ENCODE results near the gene TERB2. TPM values are rescaled to one million over a fixed set of nuclear protein-coding genes. Genes with fewer than 3 reads are reported as not detected.
"Not testable (repeated sequence)": the region's sequence is repeated elsewhere in the genome, so short reads cannot be mapped to it uniquely, and the experiment has no call there.

Gene TERB2
- total RNA-seq, 2 donors from 2014 or later = not detected

GRCh38 chr15:45015114-45015513 lies 58.6 kb downstream of the TERB2 start:
- not testable (repeated sequence) for H3K9me3 Mint-ChIP-seq; H3K27ac Mint-ChIP-seq; H3K4me1 Mint-ChIP-seq (ENCODE audit: low read depth); H3K36me3 Mint-ChIP-seq (ENCODE audit: insufficient read depth in 2 of 2); ATAC-seq (replicated peaks in 1 of 2); H3K4me3 Mint-ChIP-seq; DNase-seq
- H3K27me3 Mint-ChIP-seq (ENCODE audit: low read depth) = peaks cover 40% of the 10 kb centered on the region

DNA sequence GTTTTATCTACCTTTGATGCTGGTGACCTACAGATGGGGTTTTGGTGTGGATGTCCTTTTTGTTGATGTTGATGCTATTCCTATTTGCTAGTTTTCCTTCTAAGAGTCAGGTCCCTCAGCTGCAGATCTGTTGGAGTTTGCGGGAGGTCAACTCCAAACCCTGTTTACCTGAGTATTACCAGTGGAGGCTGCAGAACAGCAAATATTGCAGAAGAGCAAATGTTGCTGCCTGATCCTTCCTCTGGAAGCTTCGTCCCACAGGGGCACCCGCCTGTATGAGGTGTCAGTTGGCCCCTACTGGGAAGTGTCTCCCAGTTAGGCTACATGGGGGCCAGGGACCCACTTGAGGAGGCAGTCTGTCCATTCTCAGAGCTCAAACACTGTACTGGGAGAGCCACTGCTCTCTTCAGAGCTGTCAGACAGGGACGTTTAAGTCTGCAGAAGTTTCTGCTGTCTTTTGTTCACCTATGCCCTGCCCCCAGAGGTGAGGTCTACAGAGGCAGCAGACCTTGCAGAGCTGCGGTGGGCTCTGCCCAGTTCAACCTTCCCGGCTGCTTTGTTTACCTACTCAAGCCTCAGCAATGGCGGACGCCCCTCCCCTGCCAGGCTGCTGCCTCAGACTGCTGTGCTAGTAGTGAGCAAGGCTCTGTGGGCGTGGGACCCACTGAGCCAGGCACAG lies 63.9 kb downstream of the TERB2 start:
- not testable (repeated sequence) for H3K4me3 Mint-ChIP-seq; H3K36me3 Mint-ChIP-seq (ENCODE audit: insufficient read depth in 2 of 2); H3K27ac Mint-ChIP-seq; H3K9me3 Mint-ChIP-seq; ATAC-seq (replicated peaks in 1 of 2); DNase-seq
- peaks cover 18% of the 10 kb centered on the region for H3K4me1 Mint-ChIP-seq (ENCODE audit: low read depth)
- peaks cover 41% of the 10 kb centered on the region for H3K27me3 Mint-ChIP-seq (ENCODE audit: low read depth)

- peaks cover 36% of the 10 kb centered on the region for H3K27me3 Mint-ChIP-seq (ENCODE audit: low read depth)
- not testable (repeated sequence) for DNase-seq; ATAC-seq (replicated peaks in 1 of 2); H3K4me3 Mint-ChIP-seq; H3K36me3 Mint-ChIP-seq (ENCODE audit: insufficient read depth in 2 of 2); H3K9me3 Mint-ChIP-seq; H3K27ac Mint-ChIP-seq
- H3K4me1 Mint-ChIP-seq (ENCODE audit: low read depth) = peaks cover 23% of the 10 kb centered on the region
Observed at GRCh38 chr15:45020901-45021259, 64.4 kb downstream of the TERB2 start.

DNA sequence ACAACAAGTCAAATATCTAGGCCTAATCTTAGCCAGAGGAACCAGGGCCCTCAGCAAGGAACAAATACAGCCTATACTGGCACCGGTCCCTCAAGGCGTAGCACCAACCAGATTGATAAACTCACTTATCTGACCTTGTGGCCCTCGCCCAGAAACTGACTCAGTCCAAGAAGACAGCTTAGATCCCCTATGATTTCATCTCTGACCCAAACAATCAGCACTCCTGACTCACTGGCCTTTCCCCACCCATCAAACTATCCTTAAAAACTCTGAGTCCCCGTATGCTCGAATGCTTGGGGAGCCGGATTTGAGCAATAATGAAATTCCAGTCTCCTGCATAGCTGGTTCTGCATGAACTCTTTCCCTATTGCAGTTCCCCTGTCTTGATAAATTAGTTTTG lies 64.9 kb downstream of the TERB2 start:
- H3K4me1 Mint-ChIP-seq (ENCODE audit: low read depth) = peaks cover 23% of the 10 kb centered on the region
- no peaks in the 10 kb centered on the region for H3K36me3 Mint-ChIP-seq (ENCODE audit: insufficient read depth in 2 of 2)
- no peak for ATAC-seq (replicated peaks in 1 of 2)
- peaks cover 31% of the 10 kb centered on the region for H3K27me3 Mint-ChIP-seq (ENCODE audit: low read depth)
- H3K27ac Mint-ChIP-seq = no peak overlapping the region
- peak overlapping the region; percentile 8 to 10 for H3K4me3 Mint-ChIP-seq
- DNase-seq = no peak
- H3K9me3 Mint-ChIP-seq = peaks cover 0 to 3% of the 10 kb centered on the region in 2 donors

GRCh38 chr15:45022871-45023658 lies 66.6 kb downstream of the TERB2 start, which contains the start of gene SORD:
TSS of gene SORD (plus strand) at chr15:45023195. CDS start at chr15:45023284, 89 bp downstream.
- H3K27ac Mint-ChIP-seq = peak within 1 kb of the TSS; percentile 48
- H3K9me3 Mint-ChIP-seq = no peaks in the 10 kb centered on the region
- H3K4me1 Mint-ChIP-seq (ENCODE audit: low read depth) = peaks cover 25% of the 10 kb centered on the region
- peak within 1 kb of the TSS; percentile 79 to 88 for H3K4me3 Mint-ChIP-seq
- peaks cover 24% of the 10 kb centered on the region for H3K27me3 Mint-ChIP-seq (ENCODE audit: low read depth)
- H3K36me3 Mint-ChIP-seq (ENCODE audit: insufficient read depth in 2 of 2) = no peaks in the 10 kb centered on the region
- peak; percentile 99 for ATAC-seq (replicated peaks in 1 of 2)
- DNase-seq = peak; percentile 93 to 95

GRCh38 chr15:45023659-45024225 lies 67.3 kb downstream of the TERB2 start:
- Mint-ChIP-seq H3K36me3 (ENCODE audit: insufficient read depth in 2 of 2) (no peaks in the 10 kb centered on the region), H3K4me3 (peak overlapping the region; percentile 79 to 88), H3K9me3 (no peaks in the 10 kb centered on the region), H3K27me3 (ENCODE audit: low read depth) (peaks cover 17% of the 10 kb centered on the region), H3K27ac (peak overlapping the region; percentile 48), H3K4me1 (ENCODE audit: low read depth) (peaks cover 30% of the 10 kb centered on the region)
- DNase-seq (no peak), ATAC-seq (replicated peaks in 1 of 2) (no peak)

GRCh38 chr15:45024649-45025048 lies 68.2 kb downstream of the TERB2 start:
- DNase-seq; H3K27ac Mint-ChIP-seq; H3K36me3 Mint-ChIP-seq (ENCODE audit: insufficient read depth in 2 of 2); H3K27me3 Mint-ChIP-seq (ENCODE audit: low read depth); ATAC-seq (replicated peaks in 1 of 2); H3K9me3 Mint-ChIP-seq: not testable (repeated sequence)
- Mint-ChIP-seq H3K4me1 (ENCODE audit: low read depth) (peaks cover 30% of the 10 kb centered on the region), H3K4me3 (peak overlapping the region; percentile 25 to 33)

- ATAC-seq (replicated peaks in 1 of 2); H3K4me3 Mint-ChIP-seq; DNase-seq; H3K27me3 Mint-ChIP-seq (ENCODE audit: low read depth); H3K36me3 Mint-ChIP-seq (ENCODE audit: insufficient read depth in 2 of 2); H3K9me3 Mint-ChIP-seq; H3K27ac Mint-ChIP-seq: not testable (repeated sequence)
- peaks cover 30% of the 10 kb centered on the region for H3K4me1 Mint-ChIP-seq (ENCODE audit: low read depth)
Observed at GRCh38 chr15:45025627-45026026, 69.1 kb downstream of the TERB2 start.

DNA sequence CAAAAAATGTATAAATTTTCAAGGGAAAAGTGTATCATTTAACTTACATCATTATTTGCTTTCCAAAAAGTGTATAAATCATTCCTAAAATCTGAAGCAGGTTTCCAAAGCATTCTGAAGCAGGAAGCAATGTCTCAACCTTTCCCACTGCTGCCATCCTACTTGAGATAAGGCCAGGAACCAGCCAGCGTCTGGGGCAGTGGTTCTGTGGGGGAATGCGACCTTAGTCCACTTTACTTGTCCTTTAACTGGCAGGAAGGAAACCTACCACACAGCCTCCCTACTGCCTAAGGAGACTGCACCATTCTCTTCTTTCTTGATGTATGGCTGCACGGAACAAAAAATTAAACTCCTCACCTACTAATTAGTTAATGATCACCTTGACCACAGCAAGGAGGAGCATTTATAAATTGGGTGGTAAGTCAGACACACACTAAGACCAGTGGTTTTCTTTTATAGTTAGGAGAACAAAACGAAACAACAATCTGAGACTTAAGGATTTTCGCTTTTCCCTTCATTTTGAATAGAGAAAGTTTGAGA lies 70.2 kb downstream of the TERB2 start:
- Mint-ChIP-seq H3K27me3 (ENCODE audit: low read depth) (no peaks in the 10 kb centered on the region), H3K9me3 (no peaks in the 10 kb centered on the region), H3K4me3 (no peak overlapping the region), H3K36me3 (ENCODE audit: insufficient read depth in 2 of 2) (peaks cover 2 to 6% of the 10 kb centered on the region in 2 donors), H3K27ac (no peak overlapping the region), H3K4me1 (ENCODE audit: low read depth) (peaks cover 30% of the 10 kb centered on the region)
- ATAC-seq (replicated peaks in 1 of 2) = no peak
- DNase-seq = no peak

DNA sequence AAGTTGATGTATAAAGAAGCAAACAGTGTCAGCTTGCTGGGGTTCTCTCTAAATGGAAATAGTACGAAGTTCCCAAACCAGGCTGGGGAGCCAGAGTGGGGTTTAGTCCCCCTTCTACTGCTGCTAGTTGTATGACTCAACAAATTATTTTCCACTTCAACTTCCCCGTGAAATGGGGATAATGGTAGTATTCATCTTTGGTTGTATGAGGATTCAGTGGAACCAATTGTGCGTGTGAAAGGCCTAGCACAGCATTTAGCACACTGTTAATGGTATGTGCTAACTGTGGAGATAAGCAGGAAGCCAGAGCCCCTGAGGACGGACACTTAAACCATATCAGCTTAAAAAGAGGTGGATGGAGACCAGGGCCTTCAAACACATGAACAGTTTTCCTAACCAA lies 70.7 kb downstream of the TERB2 start:
- ATAC-seq (replicated peaks in 1 of 2) (no peak), DNase-seq (no peak)
- Mint-ChIP-seq H3K27ac (no peak overlapping the region), H3K4me1 (ENCODE audit: low read depth) (peaks cover 30% of the 10 kb centered on the region), H3K36me3 (ENCODE audit: insufficient read depth in 2 of 2) (peaks cover 2 to 6% of the 10 kb centered on the region in 2 donors), H3K9me3 (no peaks in the 10 kb centered on the region), H3K4me3 (no peak overlapping the region), H3K27me3 (ENCODE audit: low read depth) (no peaks in the 10 kb centered on the region)

Other genes starting within 250 kb of the TERB2 start
- 10 to 100 TPM; 50.8 to 52.9 TPM for gene PATL2, start 245.4 kb upstream of the TERB2 start, total RNA-seq
- gene B2M, start 245.2 kb upstream of the TERB2 start, total RNA-seq = 1,000 to 10,000 TPM; 5,611 to 6,275 TPM
- 10 to 100 TPM; 86.1 to 92.9 TPM for gene TRIM69, start 220.2 kb upstream of the TERB2 start, total RNA-seq
- gene SORD, start 66.5 kb downstream of the TERB2 start, total RNA-seq = 10 to 100 TPM in 1 of 2 donors, 1 to 10 TPM in 1; 10.0 to 17.6 TPM
- gene DUOX2, start 157.5 kb downstream of the TERB2 start, total RNA-seq = under 1 TPM; 0.14 to 0.31 TPM
- gene DUOXA2, start 157.6 kb downstream of the TERB2 start, total RNA-seq = not detected
- under 1 TPM; 0.46 to 0.65 TPM for gene DUOXA1, start 173.2 kb downstream of the TERB2 start, total RNA-seq
- gene DUOX1, start 173.3 kb downstream of the TERB2 start, total RNA-seq = under 1 TPM; 0.34 to 0.95 TPM
- 10 to 100 TPM; 11.7 to 16.8 TPM for gene SHF, start 231.3 kb downstream of the TERB2 start, total RNA-seq

Data from activated T-cell treated with anti-CD3 and anti-CD28 coated beads, Interleukin-2, amount 50 U/mL, for 72 hours (primary cell).